GM21390 (cell line): ENCODE data around the gene KCND2.
"Not testable (repeated sequence)": the region's sequence is repeated elsewhere in the genome, so short reads cannot be mapped to it uniquely, and the experiment has no call there.

ENCODE experiments used
- ATAC-seq: cut with Tn5 transposase; IDR thresholded peaks from one replicate; pipeline ENCODE4 v1.9.1; 2021; ENCODE audit not compliant: unreplicated experiment

KCND2 gene

DNA sequence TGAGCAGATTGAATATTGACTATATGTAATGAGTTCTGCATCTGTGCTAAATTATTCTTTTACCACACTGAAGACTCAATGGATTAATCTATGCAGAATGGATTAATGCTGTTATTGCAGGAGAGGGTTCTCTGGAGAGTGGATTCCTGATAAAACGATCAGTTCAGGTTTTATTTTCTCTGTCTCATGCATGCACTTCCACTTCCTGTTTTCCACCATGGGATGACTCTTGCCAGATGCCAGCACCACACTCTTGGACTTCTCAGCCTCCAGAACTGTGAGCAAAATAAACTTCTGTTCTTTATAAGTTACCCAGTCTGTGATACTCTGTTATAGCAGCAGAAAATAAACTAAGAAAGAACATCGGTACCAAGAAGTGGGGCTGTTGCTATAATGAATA is 207.5 kb downstream of the KCND2 start:
- no peak for ATAC-seq

DNA sequence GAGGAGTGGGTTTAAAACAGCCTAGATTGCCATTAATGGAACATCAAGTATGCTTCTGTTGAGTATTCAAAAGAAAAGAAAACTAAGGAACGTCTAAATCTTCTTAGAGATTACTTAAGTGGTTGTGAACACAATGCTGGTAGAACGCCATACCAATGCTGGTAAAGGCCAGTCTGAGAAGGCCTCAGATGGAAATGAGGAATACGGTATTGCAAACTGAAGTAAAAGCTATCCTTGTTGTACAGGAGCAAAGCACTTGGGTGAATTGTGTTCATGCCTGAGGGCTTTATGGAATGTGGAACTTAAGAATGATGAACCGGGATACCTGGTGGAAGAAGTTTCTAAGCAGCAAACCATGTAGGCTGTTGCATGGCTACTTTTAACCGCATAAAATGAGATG is 208.0 kb downstream of the KCND2 start:
- no peak for ATAC-seq

DNA sequence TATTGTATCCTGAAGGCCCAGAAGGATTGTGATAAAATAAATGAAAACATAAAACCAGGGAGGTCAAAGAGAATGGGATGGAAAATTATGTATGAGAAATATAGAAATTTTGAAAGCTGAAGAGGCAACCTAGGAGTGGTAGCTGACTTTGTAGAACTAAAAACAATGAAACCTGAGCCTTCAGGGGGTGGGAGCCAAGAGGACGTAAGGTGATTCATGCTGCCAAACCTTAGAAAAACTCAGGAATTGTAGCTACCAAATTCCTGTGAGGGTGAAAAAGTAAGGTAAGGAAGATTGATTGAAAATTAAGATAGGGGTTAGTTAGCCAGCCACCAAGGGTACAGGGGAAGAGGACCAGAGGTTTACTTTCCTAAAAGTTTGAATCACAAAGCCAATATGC is 213.2 kb downstream of the KCND2 start:
- no peak for ATAC-seq

DNA sequence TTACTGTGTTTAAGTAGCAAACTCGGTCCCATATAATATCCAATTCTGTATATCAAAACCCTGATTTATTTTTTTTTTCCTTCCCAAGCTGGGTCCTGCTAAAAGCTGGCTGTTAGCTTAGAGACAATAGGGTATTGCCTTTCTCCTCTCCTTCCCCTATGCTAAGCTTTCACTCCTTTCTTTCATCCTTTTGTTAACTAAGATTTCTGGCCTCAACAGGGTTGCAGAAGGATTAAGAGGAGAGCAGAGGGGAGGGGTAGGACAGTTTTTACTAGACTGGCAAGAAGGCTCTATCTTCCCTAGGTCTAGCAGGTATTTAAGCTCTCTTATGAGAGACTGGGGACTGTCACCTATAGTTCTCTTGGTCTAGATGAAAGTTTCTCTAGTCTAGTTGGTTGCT is 229.2 kb downstream of the KCND2 start:
- ATAC-seq: no peak

DNA sequence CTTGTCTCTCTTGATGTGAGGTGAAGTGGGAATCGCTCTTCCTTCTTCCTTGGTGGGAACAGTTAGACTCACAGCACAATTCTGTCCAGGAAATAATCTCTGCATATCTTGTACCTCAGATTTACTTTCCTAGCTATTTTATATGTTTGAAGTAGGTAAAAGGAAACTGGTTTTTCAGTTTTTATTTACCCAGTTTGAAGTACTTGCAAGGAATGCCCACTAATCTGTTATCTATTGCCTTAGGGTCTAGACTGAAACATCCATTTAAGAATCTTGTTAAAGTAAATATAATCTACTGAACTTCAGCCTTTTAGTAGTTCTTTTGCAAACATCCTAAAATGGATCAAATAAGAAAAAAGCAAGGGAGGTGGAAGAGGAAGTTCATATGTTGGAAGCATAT is 229.8 kb downstream of the KCND2 start:
- no peak for ATAC-seq

DNA sequence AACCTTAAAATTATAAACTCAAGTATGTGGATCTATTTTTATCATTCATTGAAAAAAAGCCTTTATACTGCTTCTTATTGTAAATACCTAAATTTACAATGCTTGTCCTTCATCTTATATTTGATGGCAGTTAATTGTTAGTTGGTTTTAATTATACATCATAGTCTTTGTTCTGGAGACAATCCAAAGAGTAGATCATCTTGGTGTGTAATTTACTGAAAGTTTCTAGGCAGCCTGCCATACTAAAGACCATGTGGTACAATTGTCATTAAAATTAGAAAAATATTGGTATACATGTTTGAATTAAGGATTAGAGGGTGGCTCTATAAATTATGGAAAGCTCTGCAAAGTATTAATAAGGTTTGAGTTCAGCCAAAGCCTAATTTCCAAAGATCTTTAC is 231.4 kb downstream of the KCND2 start:
- no peak for ATAC-seq

DNA sequence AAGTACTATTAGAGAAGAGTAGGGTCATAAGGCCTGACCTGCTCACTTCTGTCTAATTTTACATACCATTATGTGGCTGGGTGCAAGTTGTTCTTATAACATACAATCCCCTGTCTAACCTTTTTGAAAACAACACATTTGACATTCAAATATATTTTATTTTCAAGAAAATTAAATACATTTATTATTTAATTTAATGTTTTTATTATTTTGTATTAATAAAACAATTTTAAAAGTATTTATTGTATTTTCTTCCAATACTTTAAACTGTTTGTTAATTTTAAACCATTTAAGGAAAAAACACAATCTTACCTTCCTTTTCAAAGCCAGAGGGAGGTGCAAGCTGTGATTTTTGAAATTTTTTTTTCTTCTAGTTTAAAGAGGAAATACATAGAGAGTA is 232.8 kb downstream of the KCND2 start:
- ATAC-seq: no peak

DNA sequence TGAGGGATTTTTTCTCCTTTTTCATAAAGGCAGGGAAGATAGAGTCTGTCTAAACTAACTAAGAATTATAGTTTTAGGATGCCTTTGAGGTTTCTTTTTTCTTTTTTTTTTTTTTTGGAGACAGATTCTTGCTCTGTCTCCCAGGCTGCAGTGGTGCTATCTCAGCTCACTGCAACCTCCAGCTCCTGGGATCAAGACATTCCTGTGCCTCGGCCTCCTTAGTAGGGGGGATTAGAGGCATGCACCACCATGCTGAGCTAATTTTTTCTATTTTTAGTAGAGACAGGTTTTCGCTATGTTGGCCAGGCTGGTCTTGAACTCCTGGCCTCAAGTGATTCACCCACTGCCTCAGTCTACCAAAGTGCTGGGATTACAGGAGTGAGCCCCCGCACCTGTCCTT is 239.7 kb downstream of the KCND2 start:
- ATAC-seq: no peak

DNA sequence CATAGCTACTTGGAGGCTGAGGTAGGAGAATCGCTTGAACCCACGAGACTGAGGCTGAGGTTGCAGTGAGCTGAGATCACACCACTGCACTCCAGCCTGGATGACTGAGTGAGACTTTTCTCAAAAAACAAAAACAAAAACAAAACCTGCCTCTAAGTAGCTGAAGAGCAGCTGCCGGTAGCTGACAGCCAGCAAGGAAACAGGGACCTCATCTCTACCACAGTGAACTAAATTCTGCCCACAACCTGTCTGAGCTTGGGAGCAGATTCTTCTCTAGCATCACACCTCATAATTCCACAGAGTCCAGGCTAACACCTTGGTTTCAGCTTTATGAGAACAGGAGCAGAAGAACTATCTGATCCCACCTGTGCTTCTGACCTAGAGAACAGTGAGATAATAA is 246.2 kb downstream of the KCND2 start:
- no peak for ATAC-seq

DNA sequence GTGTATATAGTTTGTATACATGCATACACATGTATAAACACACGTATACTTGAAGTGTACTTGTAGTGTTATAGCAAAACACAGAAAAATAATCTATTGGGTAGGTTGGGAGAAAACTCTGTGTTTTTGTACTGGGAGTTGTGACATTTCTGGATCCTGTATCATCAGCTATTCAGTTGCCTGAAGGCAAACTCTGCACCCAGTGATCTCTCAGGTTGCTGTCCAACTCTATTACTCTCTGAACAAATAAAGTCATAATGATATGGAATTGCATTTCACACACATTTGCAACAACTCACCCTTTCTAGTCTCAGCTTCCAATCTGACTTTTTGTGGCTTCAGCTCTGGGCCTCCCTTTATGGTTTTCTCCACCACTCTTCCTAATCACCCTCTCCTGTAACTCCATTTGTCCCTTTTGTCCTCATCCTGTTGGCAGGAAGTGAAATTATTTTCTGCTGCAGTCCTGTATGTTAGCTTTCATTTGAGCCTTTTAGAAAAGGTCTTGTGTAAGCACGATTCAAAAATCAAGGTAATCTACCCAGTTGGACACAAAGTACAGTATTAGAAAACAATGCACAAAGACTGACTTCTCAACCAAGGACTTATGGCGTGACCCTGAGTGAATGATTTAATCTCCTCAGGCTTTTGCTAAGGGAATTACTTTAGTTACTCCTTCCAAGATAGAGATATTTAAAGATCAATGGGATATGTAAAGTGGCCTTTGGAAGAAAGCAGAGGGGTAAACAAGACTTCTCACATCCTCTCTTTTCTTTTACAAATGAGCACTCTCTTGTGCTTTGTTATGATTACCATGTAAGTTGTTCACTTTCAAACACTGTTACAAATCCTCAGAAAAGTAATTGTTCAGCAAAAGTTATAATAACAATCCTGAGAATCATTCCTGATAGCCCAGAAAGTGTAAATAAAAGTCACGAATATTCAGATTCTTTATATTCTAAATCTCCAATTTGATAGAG is 249.1 kb downstream of the KCND2 start:
- no peak for ATAC-seq

DNA sequence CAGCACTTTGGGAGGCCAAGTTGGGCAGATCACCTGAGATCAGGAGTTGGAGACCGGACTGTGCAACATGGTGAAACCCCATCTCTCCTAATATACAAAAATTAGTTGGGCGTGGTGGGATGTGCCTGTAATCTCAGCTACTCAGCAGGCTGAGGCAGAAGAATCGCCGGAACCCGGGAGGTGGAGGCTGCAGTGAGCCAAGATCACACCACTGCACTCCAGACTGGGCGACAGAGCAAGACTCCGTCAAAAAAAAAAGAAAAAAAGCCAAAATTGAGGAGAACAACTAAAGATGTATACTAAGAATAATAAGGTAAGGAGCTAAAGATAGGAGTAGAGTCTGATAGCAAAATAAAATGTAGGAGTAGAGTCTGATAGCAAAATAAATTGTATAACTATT is 251.0 kb downstream of the KCND2 start:
- no peak for ATAC-seq

DNA sequence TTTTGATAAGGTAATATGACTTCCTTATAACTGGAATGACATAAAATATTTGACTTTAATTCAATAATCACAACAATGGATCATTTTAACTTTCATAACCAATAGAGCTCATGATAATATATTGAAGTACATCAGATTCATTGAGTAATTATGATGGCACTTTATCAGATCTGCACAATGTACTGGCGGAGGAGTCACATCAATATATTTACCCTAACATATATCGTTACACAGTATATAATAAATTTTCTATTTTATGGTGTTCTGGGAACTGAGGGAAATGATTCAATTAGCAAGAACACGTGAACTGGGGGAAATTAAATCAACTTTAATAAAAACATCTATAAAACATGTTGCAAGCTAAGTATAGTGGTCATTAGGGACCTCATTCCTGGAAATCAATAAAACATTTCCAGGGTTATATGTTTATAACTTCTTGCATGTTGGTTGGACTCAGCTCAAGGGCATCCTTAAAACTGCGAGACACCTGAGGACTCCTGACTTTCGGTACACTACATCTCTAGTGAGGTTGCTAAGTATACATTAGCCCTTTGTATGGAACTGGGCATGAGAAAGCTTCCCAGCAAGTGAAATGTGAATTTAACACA is 254.0 kb downstream of the KCND2 start:
- ATAC-seq: no peak

DNA sequence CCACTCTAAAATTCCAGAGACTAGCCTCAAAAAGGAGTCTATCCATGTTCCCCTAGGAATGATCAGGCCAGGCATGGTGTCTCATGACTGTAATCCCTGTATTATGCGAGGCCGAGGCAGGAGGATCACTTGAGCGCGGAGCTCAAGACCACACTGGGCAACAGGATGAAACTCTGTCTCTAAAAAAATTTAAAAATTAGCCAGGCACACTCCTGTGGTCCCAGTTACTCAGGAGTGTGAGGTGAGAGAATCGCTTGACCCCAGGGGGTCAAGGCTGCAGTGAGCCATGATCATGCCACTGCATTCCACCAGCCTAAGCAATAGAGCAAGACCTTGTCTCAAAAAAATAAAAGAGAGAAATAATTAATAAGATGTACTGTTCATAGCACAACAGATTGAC is 256.8 kb downstream of the KCND2 start:
- no peak for ATAC-seq

DNA sequence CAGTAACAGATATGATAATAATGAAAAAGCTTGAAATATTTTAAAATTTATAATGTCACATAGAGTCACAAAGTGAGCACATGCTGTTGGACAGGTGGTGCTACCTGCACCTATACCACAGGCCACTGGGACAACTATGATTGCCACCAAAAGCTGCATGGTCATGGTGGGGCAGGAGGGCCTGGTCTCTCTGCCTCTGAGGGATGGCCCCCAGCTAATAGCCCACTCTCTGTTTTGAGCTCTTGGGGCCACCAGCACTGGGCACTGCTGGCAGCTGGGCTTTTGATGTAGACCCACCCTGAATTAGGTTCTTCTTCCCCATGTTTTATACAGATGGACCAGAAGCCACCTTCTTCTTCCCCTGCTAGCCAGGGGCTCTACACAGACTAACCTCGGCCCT is 265.4 kb downstream of the KCND2 start:
- ATAC-seq: no peak

DNA sequence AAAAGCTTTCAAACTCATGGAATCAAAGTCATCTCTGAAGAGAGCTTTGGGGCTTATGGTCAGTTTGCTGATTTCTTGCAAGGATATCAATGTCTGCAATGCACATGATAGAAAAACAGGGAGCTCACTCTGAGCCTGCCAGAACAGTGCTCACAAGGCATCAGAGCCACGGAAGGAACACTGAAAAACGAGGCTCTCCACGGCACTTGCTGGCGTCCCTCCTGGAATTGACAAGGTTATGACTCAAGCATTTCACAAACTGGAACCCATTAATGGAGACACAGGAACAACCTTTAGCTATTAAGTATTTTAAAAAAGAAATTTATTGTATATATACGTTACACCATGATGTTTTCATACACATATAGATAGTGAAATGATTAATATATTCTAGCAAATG is 266.3 kb downstream of the KCND2 start:
- ATAC-seq: no peak

DNA sequence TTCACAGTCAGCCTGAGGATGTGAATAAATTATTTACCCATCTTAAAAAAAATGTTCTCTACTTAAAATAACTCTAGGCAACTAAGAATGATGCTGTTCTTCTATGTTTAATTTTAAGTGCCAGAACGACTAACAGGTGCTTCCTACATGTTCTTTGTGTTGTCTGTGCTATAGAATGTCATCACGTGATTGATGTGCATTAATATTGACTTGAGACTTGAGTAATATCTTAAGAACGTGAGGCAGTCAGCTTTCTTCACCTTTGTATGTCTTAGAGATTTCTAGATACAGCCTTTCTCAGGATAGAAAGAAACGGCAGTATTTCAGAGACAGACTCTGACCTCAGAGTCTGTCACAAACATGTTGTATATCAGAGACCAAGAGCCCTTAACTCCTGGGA is 274.6 kb downstream of the KCND2 start:
- ATAC-seq: no peak

DNA sequence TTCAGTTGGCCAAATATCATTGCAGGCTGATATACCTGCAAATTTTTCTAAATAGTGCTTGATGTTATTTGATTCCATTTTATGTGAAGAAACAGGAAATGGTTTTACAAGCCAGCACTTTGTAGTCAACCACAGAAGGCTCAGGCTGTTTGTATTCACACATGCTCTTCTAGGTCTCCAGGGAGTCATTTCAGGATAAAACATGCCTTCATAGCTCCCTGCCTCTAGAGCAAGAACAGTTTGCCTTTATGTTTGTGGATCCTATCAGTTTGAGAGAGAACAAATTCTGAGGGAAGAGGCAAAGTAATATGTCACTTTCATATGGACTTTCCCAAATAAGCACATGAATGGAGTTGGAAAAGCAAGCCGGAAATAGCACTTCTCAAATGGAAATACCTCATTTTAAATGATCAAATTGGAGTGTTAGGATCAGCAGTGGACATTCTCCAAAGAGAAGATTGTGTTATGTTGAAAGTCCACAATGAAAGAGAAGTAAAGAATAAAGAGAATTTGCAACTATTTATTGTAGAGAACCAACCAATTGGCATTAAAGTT is 277.6 kb downstream of the KCND2 start:
- no peak for ATAC-seq

DNA sequence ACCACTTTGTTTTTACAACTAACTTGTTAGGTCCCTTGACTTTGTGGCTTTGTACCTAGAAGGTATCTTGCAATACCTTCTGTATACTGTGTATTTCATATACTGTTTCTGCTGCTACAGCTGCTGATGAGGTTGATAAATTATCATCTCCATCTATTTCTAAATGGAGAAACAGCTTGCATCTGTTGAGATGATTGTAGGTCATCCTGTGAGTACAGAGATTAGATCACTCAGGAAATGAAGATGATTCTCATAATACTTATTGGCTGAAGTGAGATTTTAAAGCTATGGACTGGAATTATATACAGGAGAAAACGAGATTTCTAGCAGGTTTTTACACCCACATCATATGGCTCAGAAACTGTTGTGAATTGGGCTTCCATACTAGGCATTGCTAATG is 280.5 kb downstream of the KCND2 start:
- ATAC-seq: peak; percentile 44

DNA sequence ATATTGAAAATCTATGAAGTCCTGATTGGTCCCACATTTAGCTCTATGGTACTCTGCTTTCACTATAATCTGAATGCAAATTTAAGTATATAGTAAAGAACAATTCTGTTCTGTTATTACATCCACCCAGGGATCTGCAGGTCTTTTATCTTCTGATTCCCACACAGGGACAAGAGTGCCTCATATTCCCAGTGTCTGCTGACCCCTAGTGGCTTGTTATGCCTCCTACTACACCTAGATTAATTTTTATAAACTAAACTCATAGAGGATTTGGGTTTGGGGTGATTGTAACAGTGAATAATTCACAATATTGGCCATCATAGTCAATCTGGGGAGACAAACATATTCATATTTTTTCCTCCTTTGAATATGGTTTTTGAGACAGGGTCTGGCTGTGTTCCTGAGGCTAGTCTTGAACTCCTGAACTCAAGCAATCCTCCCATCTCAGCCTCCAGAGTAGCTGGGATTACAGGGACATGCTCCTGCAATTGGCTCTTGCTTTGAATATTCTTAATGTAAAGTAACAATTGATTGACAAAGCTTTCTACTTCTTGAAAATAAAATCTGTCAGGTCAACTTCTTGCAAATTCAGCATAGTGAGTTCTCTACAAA is 282.1 kb downstream of the KCND2 start:
- ATAC-seq: peak; percentile 68

DNA sequence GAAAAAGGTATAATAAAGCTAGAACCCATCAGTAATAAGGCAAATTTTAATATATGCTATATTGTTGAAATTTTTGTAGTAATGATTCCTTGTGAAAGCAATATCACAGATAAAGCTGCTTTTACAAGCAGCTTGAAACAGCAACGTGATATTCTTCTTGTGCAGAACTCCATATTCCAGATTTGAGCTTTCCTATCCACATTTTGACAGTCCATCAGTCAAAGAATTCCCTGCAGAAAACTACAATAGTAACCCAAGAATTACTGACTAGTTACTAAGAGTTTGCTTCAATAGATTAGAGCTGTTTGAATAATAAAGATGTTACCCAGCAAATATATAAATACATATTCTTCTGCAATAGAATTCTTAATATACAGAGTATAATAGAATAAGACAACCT is 291.2 kb downstream of the KCND2 start:
- no peak for ATAC-seq

DNA sequence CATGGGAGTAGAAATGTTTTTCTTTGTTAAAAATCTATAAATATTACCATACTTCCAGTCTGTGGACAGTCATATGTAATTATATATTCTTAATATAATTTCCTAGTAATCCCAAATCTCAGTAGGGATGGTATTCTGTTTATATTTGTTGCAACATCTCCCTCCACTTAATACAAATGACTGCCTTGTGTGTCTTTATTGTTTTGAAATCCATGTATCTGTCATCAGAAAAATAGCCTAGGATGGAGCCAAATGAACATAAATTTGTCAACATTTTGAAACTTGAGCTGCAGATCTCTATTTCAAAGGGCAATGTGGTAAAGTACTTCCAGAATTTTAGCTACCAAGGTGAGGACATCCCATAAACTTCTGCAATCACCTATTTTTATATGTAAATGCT is 294.2 kb downstream of the KCND2 start:
- no peak for ATAC-seq

DNA sequence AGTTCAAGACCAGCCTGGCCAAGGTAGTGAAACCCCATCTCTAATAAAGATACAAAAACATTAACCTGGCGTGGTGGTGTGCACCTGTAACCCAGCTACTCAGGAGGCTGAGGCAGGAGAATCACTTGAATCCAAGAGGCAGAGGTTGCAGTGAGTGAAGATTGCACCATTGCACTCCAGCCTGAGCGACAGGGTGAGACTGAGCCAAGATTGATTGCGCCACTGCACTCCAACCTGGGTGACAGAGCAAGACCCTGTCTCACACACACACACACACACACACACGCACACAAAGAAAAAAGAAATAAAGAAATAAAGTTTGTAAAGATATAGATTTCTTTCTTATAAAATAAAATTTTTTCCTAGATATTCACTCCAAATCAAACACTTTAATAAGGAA is 305.7 kb downstream of the KCND2 start:
- not testable (repeated sequence) for ATAC-seq
